ENCODE measurements around the gene NAA30.

NAA30 gene

GRCh38 chr14:57400556-57401494 is 10.4 kb downstream of the NAA30 start:
- DNase-seq, result no peak

GRCh38 chr14:57401501-57401900 is 11.1 kb downstream of the NAA30 start:
- no peak for DNase-seq

- no peak for DNase-seq
These were observed 11.9 kb downstream of the NAA30 start for GRCh38 chr14:57402173-57402852.

GRCh38 chr14:57403521-57403864 is 13.1 kb downstream of the NAA30 start:
- no peak for DNase-seq

- no peak for DNase-seq
These were observed 15.2 kb downstream of the NAA30 start for GRCh38 chr14:57405562-57405961.

GRCh38 chr14:57408037-57408436 is 17.7 kb downstream of the NAA30 start:
- DNase-seq, result no peak

- no peak for DNase-seq
These were observed 18.2 kb downstream of the NAA30 start for GRCh38 chr14:57408634-57409033.

- DNase-seq, result no peak
These were observed 22.0 kb downstream of the NAA30 start for GRCh38 chr14:57412341-57412740.

- DNase-seq, result no peak
These were observed 23.5 kb downstream of the NAA30 start for GRCh38 chr14:57413849-57414248.

GRCh38 chr14:57417228-57417627 is 26.8 kb downstream of the NAA30 start:
- DNase-seq, result no peak

GRCh38 chr14:57418999-57419398 is 28.6 kb downstream of the NAA30 start:
- DNase-seq, result peak; percentile 17

- DNase-seq, result no peak
These were observed 29.6 kb downstream of the NAA30 start for GRCh38 chr14:57420033-57420432.

- DNase-seq, result no peak
These were observed 30.6 kb downstream of the NAA30 start for GRCh38 chr14:57420986-57421385.

GRCh38 chr14:57435923-57436322 is 45.5 kb downstream of the NAA30 start:
- DNase-seq, result no peak

GRCh38 chr14:57461777-57462320 is 71.5 kb downstream of the NAA30 start:
- DNase-seq, result peak; percentile 57

- DNase-seq, result peak; percentile 28
These were observed 72.2 kb downstream of the NAA30 start for GRCh38 chr14:57462551-57462950.

- DNase-seq, result peak; percentile 88
These were observed 73.8 kb downstream of the NAA30 start for GRCh38 chr14:57464008-57464730.
